ENCODE measurements around the gene SEC24B.
"Not testable (repeated sequence)": the region's sequence is repeated elsewhere in the genome, so short reads cannot be mapped to it uniquely, and the experiment has no call there.

The SEC24B gene

DNA sequence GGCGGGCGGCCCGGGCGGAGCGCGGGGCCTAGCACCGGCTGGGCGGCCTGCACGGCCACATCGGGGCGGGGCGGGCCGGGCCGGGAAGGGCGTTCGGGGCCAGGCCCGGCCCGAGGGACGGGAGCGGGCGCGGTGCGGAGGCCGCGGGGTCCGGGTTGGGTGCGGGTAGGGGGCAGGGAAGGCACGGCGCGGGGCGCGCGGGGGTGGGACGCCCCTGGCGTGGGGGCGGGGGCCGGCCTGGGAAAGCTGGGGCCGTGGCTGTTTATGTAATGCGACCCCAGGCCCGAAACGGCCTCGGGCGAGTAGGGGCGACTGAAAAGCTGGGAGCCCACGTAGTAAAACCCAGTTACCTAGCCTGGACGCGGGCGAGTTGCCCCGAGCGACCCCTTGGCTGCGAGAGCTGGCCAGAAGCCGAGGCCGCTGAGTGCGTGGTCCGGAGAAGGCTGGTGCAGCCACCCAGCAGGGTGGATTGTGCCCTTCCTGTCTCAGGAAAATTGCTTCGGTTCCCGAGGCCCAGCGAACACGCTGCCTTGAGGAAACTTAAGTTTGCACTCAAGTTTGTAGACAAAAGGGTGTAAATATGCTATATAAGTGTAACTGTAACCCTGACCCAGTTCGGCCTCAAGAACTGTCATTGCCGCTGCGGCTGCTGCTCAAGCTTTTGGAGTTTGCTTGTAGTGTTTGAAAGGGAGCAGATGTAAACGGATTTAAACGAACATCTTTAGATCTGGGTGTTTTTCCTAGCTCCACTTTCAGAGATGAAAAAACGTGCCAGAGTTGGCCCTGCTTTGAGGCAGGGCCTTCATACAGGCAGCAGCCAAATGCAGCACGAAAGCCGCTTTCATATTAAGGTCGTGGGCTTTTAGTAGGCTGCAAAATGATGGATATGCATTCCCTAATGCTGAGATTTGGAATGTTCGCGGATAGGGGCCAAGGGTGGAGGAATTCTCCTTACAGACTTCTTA, 674 bp downstream of the SEC24B start:
- DNase-seq = no peak

DNA sequence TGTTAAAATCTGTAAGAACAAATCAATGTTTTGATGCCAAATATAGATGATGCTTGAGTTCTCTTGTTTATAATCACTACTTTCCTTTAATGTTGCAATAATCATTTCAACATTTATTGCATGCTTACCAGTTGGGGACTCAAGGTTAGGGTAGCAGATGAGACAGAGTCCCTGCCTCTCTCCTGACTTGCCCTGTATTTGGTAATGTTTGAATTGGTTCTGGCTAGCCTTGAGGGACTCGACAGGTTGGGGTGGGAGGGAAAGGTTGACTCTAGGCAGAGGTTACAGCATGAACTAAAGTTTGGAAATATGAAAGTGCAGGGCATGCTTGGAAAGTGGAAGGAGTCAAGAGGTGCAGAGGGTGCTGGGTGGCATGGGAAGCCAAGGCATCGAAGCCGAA, 2.0 kb downstream of the SEC24B start:
- DNase-seq = no peak

DNA sequence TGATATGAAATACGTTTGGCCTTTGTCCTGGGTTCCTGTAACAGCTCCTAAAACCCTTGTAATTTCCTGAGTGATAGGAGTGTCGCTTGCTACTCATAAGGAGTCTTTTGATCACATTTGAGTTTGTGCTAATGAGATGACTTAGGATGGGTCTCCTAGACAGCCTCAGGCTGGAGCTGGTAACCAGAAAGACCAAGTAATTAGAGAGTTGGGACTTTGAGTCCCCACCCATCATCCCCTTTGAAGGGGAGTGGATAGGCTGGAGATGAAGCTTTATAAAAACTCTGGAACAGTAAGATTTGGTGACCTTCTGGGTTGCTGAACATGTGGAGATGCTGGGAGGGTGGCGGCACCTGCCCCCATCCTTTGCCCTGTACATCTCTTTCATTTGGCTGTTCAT, 2.9 kb downstream of the SEC24B start:
- DNase-seq = no peak

DNA sequence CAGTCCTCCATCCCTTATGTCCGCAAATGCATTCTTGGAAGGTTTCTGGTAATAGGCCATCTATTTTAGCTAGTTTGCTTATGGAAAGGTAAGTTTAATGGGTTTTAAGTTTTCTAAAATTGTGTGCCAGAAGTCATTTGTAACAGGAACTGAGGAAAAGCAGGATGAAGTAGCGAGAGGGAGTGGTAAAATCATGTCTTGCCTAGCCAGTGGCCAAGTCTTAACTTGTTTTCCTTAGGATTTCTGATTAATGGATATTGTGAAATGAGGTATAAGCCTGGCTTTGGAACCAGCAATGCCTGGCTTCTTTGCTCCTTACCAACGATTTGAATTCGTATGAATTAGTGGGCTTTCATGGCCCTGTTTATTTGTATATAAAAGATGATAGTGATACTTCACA, 7.3 kb downstream of the SEC24B start:
- DNase-seq = no peak

DNA sequence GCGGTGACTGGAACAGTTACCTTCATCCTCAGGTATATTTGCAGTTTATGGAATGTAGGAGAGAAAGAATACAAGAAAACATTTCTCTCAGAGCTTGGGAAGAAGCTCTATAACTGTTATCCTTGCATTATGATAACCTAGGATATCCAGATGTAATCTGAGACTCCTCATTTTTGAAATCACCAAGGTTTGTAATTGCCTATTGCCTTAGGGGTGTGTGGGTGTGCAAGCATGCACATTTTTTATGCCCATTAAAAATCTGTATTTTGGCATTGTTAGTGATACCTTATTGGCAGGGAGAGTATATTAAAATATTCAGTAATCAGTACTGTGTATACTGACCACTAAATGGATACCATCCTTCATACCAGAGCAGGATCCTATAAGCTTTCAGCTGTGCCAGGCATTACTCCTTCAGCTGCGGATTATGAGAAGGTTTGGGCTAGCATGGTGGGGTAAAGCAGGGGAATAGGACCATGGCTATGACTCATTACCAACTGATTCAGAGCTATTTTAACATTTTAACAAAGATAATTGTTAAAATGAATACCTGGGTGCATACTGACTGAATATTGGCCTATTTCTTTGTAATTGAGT, 8.3 kb downstream of the SEC24B start:
- DNase-seq = no peak

DNA sequence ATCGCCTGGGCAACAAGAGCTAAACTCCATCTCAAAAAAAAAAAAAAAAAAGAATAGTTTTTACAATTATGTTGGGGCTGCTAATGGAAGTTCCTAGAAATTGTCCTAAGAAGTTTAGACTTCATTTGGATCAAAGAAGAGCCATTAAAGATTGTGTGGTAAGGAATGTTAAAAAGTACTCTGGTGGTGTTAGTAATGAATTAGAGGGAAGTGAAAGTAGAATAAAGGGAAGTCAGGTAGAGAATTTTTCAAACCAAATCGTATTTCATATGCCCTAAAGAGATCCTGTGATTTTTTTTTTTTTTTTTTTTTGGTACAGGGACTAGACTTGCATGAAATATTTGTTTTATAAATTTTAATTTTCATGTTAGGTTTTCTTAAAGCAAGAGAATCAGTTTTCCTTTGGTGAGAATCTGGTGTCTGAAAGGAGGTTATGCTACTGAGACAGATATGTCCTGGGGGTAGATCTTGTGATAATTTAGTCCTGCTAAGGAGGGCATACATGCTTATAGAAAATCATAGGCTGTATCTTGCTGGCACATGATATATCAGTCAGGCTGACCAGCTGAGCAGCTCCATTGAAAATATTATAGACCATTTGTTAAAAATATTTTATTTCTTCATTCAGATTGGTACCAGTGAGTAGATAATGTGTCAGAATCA, 10.7 kb downstream of the SEC24B start:
- DNase-seq = no peak

DNA sequence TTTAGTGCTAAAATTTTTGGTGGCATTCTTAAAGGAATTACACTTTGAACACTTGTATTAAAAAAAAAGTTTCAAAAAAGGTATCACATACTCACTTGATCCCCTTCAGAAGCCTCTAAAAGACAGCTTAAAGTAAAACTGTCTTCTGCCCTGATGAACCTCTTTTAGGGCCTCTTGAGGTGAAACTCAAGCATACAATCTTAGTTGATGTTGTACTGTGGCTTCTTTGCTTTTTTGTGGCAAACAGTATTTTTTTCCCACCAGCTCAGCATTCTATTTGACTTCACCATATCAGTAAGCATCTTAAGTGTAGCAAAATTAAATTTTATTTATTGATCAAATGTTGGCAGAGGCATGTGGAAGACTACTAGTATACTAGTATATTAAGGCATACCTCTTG, 13.7 kb downstream of the SEC24B start:
- DNase-seq = no peak

DNA sequence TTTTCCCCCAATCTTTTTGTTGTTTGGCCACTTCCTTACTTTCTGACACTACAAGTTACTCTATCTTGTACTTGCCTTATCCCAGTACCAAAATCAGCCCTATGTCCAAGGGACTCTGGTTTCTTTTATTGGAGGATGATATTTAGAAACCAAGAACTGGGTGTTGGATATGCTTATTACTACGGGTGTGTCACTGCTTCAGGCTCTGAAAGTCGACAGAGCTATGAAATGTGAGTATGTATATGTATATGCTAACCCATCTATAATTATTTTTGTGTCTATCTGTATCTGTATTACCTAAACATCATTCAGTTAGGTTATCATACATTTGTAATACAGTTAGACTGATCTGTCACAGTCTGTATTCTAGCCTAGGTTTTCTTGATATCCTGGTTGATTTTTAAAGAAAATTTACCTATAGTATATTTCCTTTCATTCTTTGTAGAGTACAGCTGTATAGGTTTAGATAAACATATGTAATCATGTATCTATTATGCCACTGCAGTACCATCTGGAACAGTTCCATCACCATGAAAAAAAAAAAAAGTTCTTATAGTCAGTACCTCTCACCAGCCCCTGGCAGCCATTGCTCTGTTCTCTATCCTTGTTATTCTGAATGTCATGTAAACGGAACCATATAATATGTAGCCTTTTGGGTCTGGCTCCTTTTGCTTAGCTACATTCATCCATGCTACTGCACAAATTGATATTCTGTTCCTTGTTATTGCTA, 18.1 kb downstream of the SEC24B start:
- no peak for DNase-seq

DNA sequence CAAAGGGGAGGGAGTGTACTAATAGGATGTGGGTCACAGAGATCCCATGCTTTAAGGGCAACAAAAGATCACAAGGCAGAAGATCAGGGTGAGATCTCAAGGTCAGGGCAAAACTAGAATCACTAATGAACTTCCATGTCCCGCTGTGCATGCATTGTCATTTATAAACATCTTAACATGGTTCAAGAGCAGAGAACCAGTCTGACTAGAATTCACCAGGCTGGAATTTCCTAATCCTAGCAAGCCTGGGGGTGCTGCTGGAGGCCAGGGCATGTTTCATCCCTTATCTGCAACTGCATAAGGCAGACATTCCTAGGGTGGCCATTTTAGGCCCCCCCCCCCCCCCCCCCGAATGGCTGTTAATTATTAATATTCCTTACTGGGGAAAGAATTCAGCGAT, 19.5 kb downstream of the SEC24B start:
- DNase-seq = not testable (repeated sequence)

DNA sequence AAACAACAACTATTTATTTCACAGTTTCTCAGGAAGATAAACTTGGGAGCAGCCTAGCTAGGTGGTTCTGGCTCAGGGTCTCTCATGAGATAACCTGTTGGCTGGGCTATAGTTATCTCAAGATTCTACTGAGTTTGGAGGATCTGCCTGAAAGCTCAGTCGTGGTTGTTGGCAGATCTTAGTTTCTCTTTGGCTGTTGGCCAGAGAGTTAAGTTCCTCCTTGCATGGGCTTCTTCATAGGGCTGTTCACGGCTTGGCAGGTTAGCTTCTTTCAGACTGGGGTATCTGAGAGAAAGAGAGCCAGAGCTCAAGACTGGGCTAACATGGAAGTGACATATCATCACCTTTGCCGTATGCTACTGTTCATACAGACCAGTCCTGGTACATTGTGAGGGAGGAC, 28.7 kb downstream of the SEC24B start:
- DNase-seq = no peak

DNA sequence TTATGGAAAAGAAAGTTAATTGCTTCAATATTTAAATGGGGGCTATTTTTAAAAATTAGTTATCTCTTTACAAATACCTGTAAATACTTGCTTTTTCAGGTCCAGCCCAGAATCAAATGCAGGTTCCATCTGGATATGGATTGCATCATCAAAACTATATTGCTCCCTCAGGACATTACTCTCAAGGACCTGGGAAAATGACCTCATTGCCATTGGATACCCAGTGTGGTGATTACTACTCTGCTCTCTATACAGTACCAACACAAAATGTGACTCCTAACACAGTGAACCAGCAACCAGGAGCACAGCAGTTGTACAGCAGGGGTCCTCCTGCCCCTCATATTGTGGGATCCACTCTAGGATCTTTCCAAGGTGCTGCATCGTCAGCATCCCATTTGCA, 29.2 kb downstream of the SEC24B start:
- no peak for DNase-seq

DNA sequence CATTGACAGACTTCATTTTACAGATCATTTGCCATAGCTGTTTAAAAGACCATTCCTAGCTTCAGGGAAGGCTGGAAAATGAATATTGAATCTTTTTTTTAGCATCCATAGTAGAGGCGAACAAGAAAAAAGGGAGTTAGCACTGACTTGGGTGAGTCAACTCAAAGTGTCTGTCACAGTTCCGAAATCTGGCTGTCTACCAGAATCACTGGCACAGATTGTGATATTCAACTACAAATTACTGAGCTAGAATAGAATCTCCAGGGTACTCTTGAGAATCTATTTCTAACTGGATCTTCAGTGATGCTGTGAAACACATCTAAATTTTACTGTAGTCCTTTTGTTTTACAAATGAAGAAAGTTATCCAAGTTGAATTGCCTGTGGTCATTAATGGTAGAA, 31.5 kb downstream of the SEC24B start:
- no peak for DNase-seq

DNA sequence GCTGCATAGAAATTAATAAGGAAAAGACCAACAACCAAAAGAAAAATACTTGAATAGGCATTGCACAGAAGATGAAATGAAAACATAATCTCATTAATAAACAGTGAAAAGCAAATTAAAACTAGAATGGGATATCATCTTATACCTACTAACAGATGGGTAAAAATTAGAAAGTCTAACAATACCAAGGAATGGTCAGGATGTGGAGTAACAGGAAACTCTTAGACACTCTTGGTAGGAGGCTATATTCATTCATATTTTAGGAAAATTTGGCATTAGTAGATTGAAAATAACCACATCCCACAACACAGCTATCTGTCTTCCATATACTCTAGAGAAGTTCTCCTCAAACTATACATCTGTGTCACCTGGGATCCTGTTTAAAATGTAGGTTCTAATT, 36.3 kb downstream of the SEC24B start:
- DNase-seq = no peak

DNA sequence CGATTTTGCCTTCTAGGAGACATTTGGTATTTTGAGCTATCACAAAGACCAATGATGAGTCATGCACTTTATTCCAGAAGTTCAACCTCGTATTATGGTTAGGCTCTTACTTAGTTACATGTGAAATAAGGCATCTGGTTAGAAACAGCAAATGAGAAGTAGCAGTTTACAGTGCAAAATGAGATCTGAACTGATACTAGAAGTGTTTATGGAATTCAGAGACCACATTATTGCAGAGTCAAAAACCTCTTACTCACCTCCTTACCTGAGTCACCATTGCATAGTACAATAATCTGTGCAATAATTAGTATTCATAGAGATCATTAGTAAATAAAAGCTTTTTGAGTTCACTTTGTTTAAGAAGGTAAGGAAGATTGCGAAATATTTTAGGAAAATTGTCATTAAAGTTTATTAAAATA, 38.7 kb downstream of the SEC24B start:
- no peak for DNase-seq

DNA sequence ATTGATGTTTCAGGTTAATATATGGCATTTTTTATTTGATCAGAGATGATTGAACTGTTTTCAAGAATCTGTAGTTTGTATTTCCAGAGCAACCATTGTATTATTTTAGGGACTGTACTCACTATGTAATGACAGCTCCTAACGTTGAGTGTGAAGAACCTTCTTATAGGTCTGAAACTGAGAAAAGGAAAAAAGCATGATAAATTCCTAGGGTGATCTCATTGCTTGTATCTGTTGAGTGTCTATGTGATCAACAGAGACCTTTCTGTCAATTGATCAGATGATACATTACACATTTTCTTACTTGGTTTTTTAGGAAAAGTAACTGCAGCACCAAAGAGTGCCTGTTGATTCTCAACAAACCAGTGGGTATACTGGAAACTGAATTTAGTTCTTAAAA, 40.2 kb downstream of the SEC24B start:
- DNase-seq = no peak

DNA sequence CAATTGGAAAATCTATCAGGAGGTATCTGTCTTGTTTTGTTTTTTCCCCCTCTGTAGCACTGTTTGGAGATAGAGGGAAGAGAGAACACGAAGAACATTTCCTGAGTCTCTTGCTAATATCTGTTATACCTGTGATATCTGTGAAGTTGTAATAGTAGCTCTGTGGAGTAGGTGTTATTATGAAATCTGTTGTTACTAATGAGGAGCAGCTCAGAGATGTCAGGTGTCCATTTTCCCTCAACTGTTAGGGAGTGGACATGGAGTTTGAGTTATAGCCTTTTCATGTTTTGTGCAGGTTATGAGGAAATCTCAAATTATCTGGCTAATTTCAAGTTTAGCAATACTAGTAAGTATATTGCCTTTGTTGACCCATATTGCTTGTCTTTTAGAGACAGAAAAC, 52.4 kb downstream of the SEC24B start:
- no peak for DNase-seq

DNA sequence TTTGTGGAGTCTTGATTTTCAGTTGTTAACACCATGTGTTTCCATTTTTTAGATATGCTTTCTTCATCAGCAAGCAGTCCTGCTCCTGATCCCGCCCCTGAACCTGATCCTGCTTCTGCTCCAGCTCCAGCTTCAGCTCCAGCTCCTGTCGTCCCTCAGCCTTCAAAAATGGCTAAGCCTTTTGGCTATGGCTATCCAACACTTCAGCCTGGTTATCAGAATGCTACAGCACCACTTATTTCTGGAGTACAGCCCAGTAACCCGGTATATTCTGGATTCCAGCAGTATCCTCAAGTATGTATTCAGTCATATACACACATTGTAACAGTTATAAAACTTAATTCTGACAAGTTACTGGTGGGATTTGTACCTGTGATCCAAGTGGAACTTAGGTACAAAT, 60.9 kb downstream of the SEC24B start:
- no peak for DNase-seq

DNA sequence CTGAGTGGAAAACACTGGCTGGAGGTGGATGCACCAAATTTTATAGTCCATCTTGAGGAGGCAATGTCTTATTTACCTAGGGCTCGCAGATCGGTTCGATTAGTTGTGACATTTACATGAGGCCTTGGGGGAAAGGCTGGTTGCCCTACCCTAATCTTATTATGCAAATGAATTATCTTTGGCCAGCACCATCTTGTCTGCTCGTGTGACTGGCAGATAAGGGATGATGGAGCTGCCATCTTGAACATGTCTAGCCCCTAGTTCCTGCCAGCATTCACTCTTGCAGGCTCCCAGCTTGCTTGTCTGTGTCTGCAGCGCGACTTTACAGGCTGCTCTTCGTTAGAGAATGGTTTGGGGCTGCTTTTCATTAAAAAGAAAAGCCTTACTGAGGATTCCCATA, 61.9 kb downstream of the SEC24B start:
- no peak for DNase-seq

DNA sequence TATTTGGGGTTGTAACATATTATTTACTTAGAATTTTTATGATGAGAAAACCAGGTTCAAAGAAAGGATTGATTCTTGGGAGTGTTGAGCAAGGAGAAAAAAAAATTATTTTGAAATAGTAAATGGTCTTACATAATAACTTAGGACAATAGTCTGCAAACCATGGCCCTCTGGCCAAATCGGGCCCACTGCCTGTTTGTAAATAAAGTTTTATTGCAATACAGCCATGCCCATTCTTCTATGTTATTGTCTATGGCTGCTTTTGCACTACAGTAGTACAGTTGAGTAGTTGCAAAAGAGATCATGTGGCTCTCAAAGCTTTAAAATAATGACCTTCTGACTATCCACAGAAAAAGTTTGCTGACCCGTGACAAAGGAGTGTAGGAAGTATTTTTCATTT, 63.3 kb downstream of the SEC24B start:
- no peak for DNase-seq

DNA sequence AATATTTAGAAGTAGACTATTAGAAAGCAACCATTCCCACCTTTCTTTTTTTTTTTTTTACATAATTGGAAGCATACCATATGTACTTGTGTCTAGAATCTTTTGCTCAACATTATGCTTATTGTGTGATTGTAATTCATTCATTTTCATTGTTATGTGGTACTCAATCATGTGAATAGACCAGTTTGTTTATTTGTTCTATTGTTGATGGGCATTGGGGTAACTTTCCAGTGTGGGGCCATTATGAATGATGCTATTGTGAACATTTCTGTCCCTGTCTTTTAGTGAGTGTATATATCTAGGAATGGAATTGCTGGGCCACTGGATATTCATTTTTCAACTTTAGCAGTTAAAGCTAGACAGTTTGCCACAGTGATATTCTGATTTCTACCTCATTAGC, 63.9 kb downstream of the SEC24B start:
- no peak for DNase-seq

DNA sequence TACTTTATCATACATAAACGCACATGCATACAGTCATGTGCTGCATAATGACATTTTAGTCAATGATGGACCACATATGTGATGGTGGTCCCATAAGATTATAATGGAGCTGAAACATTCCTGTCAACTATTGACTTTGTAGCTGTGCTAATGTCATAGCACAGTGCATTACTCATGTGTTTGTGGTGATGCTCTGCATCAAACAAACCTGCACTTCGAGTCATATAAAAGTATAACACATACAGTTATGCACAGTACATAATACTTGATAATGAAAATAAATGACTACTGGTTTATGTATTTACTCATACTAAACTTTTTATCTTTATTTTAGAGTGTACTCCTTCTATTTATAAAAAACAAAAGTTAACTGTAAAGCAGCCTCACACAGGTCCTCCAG, 65.9 kb downstream of the SEC24B start:
- no peak for DNase-seq

DNA sequence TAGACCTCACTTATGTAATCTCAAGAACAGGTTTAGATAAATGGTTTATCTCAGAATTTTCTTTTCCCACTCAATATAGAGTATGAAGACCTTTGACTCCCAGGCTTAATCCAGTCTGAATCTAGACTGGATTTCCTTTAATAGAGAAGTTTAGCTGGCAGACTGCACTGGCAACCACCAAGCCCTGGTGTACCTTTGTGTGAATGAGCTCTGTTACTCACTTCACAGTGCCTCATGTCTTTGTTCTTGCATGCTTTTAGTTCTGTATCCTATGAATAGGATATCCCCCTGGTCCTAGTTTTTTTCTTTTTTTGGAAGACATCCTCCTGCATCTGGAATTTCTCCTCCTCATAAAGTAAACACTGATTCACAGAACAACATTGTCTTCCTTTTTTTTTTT, 73.3 kb downstream of the SEC24B start:
- no peak for DNase-seq

DNA sequence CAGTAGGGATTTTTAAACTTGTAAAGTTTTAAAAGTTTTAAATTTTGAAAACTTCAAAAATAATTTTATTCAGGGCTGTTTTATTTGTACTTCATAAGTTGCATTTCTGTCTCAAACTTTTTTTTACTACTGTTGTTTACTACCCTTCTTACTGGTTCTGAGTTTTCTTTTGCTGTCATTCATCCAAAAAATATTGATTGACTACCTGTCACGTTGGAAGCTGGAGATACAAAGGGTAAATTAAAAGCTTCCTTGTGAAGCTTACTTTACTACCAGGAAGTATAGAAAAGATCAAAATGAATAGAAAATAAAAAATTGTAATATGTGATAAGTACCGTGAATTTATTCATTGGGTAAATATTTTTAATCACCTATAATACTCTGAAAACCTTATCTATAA, 77.1 kb downstream of the SEC24B start:
- DNase-seq = no peak
